Loucy (cell line): ENCODE measurements around the gene BBC3.
"Not testable (repeated sequence)": the region's sequence is repeated elsewhere in the genome, so short reads cannot be mapped to it uniquely, and the experiment has no call there.

Experiments
- H2AFZ ChIP-seq: fragments of 200-600 bp; sonication (generic); 2 replicates; pipeline ENCODE4 v1.6.0; 2016; ENCODE audit warnings: antibody characterized with exemption, mild to moderate bottlenecking, low read length, moderate library complexity
- H3F3A ChIP-seq: fragments of 200-600 bp; 2 replicates; pipeline ENCODE4 v1.6.0; 2016; ENCODE audit warnings: antibody characterized with exemption, low read depth, mild to moderate bottlenecking
- H3K27me3 ChIP-seq: fragments of 200-600 bp; sonication (generic); 2 replicates; pipeline ENCODE4 v1.6.1; 2014; ENCODE audit warnings: low read length, mild to moderate bottlenecking; ENCODE audit not compliant: insufficient read depth, poor library complexity, severe bottlenecking
- H3K36me3 ChIP-seq: fragments of 200-600 bp; sonication (generic); 2 replicates; pipeline ENCODE4 v1.6.1; 2016; ENCODE audit warnings: low read length; ENCODE audit not compliant: insufficient read depth
- H3K4me1 ChIP-seq: fragments of 200-600 bp; sonication (generic); 2 replicates; pipeline ENCODE4 v1.5.1; 2014; ENCODE audit warnings: low read length, mild to moderate bottlenecking; ENCODE audit not compliant: insufficient read depth, poor library complexity, severe bottlenecking
- H3K4me2 ChIP-seq: fragments of 200-600 bp; sonication (generic); 2 replicates; pipeline ENCODE4 v1.6.0; 2014; ENCODE audit warnings: antibody characterized with exemption, low read length, low read depth, mild to moderate bottlenecking; ENCODE audit not compliant: poor library complexity, severe bottlenecking
- H3K4me3 ChIP-seq: fragments of 200-600 bp; sonication (generic); 2 replicates; pipeline ENCODE4 v1.5.1; 2014; ENCODE audit warnings: low read length, mild to moderate bottlenecking, mixed read lengths; ENCODE audit not compliant: poor library complexity, severe bottlenecking
- H3K79me2 ChIP-seq: fragments of 200-600 bp; sonication (generic); 2 replicates; pipeline ENCODE4 v1.6.1; 2014; ENCODE audit warnings: low read length; ENCODE audit not compliant: insufficient read depth
- H3K9ac ChIP-seq: fragments of 200-600 bp; sonication (generic); 2 replicates; pipeline ENCODE4 v1.6.0; 2014; ENCODE audit warnings: mild to moderate bottlenecking, low read depth, low read length, moderate library complexity; ENCODE audit not compliant: poor library complexity, severe bottlenecking
- H3K9me2 ChIP-seq: fragments of 200-600 bp; sonication (generic); replicated peaks from 2 replicates; pipeline ENCODE4 v1.6.1; 2016; ENCODE audit warnings: low read depth, low read length, mixed read lengths
- H3K9me3 ChIP-seq: fragments of 200-600 bp; sonication (generic); 2 replicates; pipeline ENCODE4 v1.6.1; 2014; ENCODE audit warnings: mild to moderate bottlenecking, antibody characterized with exemption, low read length, low read depth; ENCODE audit not compliant: insufficient read depth
- H4K20me1 ChIP-seq: fragments of 200-600 bp; sonication (generic); 2 replicates; pipeline ENCODE4 v1.6.0; 2014; ENCODE audit warnings: antibody characterized with exemption, low read length, mild to moderate bottlenecking; ENCODE audit not compliant: insufficient read depth, poor library complexity, severe bottlenecking
- EZH2phosphoT487 ChIP-seq: fragments of 200-600 bp; IDR thresholded peaks from 2 replicates; pipeline ENCODE4 v1.6.1; 2018; ENCODE audit warnings: antibody characterized with exemption, mild to moderate bottlenecking, moderate library complexity, borderline replicate concordance
- TF ChIP-seq, protein P1 (sequence below): fragments of 200-600 bp; sonication (generic); conservative IDR thresholded peaks from 2 replicates; pipeline ENCODE4 v1.5.1; 2014; ENCODE audit warnings: mild to moderate bottlenecking, antibody characterized with exemption, low read length

Gene BBC3

DNA sequence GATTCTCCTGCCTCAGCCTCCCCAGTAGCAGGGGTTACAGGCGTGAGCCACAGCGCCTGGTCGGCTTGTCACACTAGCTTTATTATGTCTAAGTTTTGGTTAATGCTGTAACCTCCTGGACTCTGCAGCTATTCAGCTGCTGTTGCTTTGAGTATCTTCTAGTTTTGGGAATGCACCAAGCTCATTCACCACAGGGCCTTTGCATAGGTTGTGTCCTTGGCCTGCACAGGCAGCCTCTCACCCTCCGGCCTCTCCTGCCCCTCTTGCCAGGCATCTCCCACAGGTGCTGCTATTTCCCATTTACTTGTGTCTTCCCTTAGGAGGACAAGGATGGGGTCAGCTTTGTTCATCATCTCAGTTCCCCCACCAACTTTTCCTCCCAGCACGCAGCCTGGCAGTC, 23.0 kb upstream of the BBC3 start:
- H3K36me3 ChIP-seq, result no peaks in the 10 kb centered on the region
- no peaks in the 10 kb centered on the region for H4K20me1 ChIP-seq
- peaks cover 22% of the 10 kb centered on the region for H3K4me1 ChIP-seq
- no peaks in the 10 kb centered on the region for H3K27me3 ChIP-seq
- no peak for TF ChIP-seq EZH2phosphoT487
- TF ChIP-seq, protein P1, sequence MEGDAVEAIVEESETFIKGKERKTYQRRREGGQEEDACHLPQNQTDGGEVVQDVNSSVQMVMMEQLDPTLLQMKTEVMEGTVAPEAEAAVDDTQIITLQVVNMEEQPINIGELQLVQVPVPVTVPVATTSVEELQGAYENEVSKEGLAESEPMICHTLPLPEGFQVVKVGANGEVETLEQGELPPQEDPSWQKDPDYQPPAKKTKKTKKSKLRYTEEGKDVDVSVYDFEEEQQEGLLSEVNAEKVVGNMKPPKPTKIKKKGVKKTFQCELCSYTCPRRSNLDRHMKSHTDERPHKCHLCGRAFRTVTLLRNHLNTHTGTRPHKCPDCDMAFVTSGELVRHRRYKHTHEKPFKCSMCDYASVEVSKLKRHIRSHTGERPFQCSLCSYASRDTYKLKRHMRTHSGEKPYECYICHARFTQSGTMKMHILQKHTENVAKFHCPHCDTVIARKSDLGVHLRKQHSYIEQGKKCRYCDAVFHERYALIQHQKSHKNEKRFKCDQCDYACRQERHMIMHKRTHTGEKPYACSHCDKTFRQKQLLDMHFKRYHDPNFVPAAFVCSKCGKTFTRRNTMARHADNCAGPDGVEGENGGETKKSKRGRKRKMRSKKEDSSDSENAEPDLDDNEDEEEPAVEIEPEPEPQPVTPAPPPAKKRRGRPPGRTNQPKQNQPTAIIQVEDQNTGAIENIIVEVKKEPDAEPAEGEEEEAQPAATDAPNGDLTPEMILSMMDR, result no peak
- H3K4me3 ChIP-seq, result no peak overlapping the region
- H3K9me2 ChIP-seq, result no peaks in the 10 kb centered on the region
- no peak overlapping the region for H3K4me2 ChIP-seq
- no peak overlapping the region for H3K9ac ChIP-seq
- H3F3A ChIP-seq, result no peaks in the 10 kb centered on the region
- no peaks in the 10 kb centered on the region for H3K9me3 ChIP-seq
- peaks cover 15% of the 10 kb centered on the region for H3K79me2 ChIP-seq
- H2AFZ ChIP-seq, result no peak overlapping the region

DNA sequence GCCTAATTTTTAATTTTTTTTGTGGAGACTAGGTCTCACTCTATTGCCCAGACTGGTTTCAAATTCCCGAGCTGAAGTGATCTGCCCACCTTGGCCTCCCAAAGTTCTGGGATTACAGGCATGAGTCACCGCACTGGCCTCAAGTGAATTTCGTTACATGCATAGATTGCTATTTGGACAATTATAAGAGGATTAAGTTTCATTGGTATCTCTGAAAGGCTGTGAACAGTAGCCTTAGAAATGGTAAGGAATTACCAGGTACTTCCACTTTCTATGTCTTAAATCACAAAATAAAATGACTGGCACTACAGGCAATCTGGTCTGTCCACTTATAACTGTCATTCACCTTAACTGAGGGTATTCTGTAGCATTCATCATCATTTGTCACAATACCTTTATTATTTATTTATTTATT, 22.5 kb upstream of the BBC3 start:
- Histone ChIP-seq H3K4me1 (peaks cover 18% of the 10 kb centered on the region), H2AFZ (no peak overlapping the region), H4K20me1 (no peaks in the 10 kb centered on the region), H3K27me3 (no peaks in the 10 kb centered on the region), H3K9ac (no peak overlapping the region), H3K9me3 (no peaks in the 10 kb centered on the region), H3K4me2 (no peak overlapping the region), H3K9me2 (no peaks in the 10 kb centered on the region), H3K4me3 (no peak overlapping the region), H3K79me2 (peaks cover 10% of the 10 kb centered on the region), H3F3A (no peaks in the 10 kb centered on the region), H3K36me3 (no peaks in the 10 kb centered on the region)
- TF ChIP-seq, protein P1, result no peak
- no peak for TF ChIP-seq EZH2phosphoT487

DNA sequence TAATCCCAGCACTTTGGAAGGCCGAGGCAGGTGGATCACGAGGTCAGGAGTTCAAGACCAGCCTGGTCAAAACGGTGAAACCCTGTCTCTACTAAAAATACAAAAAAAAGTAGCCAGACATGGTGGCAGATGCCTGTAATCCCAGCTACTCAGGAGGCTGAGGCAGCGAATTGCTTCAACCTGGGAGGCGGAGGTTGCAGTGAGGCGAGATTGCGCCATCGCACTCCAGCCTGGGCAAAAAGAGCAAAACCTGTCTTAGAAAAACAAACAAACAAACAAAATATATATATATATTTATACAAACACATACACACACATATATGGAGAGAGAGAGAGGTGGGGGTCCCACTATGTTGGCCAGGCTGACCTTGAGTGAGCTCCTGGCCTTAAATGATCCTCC, 22.0 kb upstream of the BBC3 start:
- not testable (repeated sequence) for H2AFZ ChIP-seq, H3K4me2 ChIP-seq, H3K9ac ChIP-seq

DNA sequence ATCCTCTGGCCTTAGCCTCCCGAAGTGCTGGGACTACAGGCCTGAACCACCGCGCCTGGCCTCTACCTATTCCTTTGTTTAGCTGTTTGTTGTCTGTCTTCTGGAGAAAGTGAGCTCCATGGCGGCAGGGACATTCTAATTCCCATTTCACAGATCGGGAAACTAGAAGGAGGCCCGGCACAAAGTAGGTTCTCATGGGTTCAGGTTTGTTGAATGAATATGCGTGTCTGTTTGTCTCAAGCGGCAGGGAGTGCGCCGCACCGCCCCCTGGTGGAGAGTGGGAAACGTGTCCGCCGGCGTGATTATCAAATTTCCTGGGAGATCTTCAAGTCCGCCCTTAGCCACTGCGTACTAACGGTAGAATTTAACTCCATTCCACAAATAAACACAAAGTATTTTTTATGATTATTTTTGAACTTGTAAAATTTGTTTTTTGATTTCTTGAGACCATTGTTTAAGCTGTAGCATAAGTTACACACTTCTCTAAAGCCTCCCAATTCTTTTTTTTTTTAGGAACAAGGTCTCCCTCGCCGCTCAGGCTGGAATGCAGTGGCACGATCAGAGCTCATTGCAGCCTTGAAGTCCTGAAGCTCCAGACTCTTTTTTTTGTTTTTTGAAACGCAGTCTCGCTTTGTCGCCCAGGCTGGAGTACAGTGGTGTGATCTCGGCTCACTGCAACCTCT, 16.4 kb upstream of the BBC3 start:
- Histone ChIP-seq H3K36me3 (no peaks in the 10 kb centered on the region), H3K4me2 (no peak overlapping the region), H3K9me2 (no peaks in the 10 kb centered on the region), H3K9me3 (no peaks in the 10 kb centered on the region), H3K9ac (no peak overlapping the region), H3K27me3 (peaks cover 4% of the 10 kb centered on the region), H4K20me1 (no peaks in the 10 kb centered on the region), H3K4me3 (no peak overlapping the region), H2AFZ (no peak overlapping the region), H3F3A (peaks cover 4% of the 10 kb centered on the region; the same call in 1 of the 2 replicates), H3K4me1 (peaks cover 13% of the 10 kb centered on the region), H3K79me2 (no peaks in the 10 kb centered on the region)
- TF ChIP-seq, protein P1, result peak; percentile 95
- no peak for TF ChIP-seq EZH2phosphoT487

More for the DNA sequence above, 22.0 kb upstream of the BBC3 start:
- H4K20me1 ChIP-seq, H3K9me2 ChIP-seq, H3K27me3 ChIP-seq, H3K79me2 ChIP-seq, H3F3A ChIP-seq, H3K4me3 ChIP-seq, H3K9me3 ChIP-seq, H3K36me3 ChIP-seq: not testable (repeated sequence)
- H3K4me1 ChIP-seq, result peaks cover 14% of the 10 kb centered on the region
